AG09309 (cell line): Measurements from ENCODE around the gene HECTD4.

Source experiments
- DNase-seq: peaks from one replicate; pipeline ENCODE4 v3.0.0-alpha.2; 2010; ENCODE audit warnings: low read depth
- H3K4me3 ChIP-seq: 2 replicates; pipeline ENCODE4 v1.5.1; 2011; ENCODE audit warnings: mild to moderate bottlenecking, low read depth, low read length, moderate library complexity; ENCODE audit not compliant: control insufficient read depth
- CTCF ChIP-seq: IDR thresholded peaks from 2 replicates; pipeline ENCODE4 v1.5.1; 2011; ENCODE audit warnings: mild to moderate bottlenecking, low read depth, low read length, inconsistent platforms; ENCODE audit not compliant: insufficient read depth, control insufficient read depth; ENCODE audit errors: missing control alignments

Gene HECTD4

GRCh38 chr12:112179341-112179740 lies 202.9 kb downstream of the HECTD4 start:
- no peak for TF ChIP-seq CTCF
- DNase-seq = no peak
- no peak overlapping the region for H3K4me3 ChIP-seq

GRCh38 chr12:112178796-112179195 lies 203.4 kb downstream of the HECTD4 start:
- TF ChIP-seq CTCF = no peak
- no peak for DNase-seq
- no peak overlapping the region for H3K4me3 ChIP-seq

- no peak for DNase-seq
Observed at GRCh38 chr12:112176321-112177010, 205.8 kb downstream of the HECTD4 start.

GRCh38 chr12:112175361-112176155 lies 206.7 kb downstream of the HECTD4 start:
- no peak for TF ChIP-seq CTCF
- DNase-seq = no peak
- no peak overlapping the region for H3K4me3 ChIP-seq

More at GRCh38 chr12:112176321-112177010, 205.8 kb downstream of the HECTD4 start:
- no peak overlapping the region for H3K4me3 ChIP-seq
- no peak for TF ChIP-seq CTCF

GRCh38 chr12:112172556-112173324 lies 209.5 kb downstream of the HECTD4 start:
- TF ChIP-seq CTCF = no peak
- DNase-seq = no peak
- no peak overlapping the region for H3K4me3 ChIP-seq

- no peak for DNase-seq
- no peak overlapping the region for H3K4me3 ChIP-seq
- TF ChIP-seq CTCF = no peak
Observed at GRCh38 chr12:112170971-112171596, 211.1 kb downstream of the HECTD4 start.
